Measurements from ENCODE around the gene LYL1.

Gene LYL1

GRCh38 chr19:13071444-13072187 lies 31.0 kb downstream of the LYL1 start:
- no peak for DNase-seq

DNA sequence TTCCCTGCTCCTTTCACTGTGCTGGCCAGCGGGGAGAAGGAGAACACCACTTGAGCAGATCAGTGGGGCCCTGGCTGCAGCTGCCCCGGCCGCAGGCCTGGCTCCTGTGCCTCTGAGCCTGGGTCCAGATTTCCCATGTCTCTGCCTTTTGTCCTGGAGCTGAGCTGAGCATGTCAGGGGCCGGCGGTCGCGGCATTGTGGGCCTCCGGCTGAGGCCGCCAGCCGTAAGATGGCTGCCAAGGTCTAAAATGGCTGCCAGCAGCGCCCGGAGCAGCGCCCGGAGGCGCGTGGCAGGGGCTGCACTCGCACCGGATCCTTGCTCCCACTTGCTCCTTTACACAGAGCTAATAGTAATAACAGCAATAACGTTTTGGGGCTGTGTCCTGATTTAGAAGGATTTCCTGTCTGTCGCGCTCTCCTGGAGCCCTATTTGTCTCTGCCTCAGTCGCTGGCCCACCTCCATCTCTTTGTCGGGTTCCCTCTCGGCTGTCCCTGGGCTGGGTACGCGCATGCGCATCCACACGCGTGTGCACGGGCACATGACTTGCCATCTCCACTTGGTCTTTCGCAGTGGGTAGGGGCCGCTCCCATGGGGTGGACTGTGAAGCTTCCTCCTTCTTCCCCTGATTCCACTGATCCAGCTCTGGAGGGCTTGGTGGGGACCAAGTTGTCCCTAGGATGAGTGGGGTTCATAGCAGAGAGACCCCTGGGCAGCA lies 32.1 kb downstream of the LYL1 start:
- DNase-seq: no peak

DNA sequence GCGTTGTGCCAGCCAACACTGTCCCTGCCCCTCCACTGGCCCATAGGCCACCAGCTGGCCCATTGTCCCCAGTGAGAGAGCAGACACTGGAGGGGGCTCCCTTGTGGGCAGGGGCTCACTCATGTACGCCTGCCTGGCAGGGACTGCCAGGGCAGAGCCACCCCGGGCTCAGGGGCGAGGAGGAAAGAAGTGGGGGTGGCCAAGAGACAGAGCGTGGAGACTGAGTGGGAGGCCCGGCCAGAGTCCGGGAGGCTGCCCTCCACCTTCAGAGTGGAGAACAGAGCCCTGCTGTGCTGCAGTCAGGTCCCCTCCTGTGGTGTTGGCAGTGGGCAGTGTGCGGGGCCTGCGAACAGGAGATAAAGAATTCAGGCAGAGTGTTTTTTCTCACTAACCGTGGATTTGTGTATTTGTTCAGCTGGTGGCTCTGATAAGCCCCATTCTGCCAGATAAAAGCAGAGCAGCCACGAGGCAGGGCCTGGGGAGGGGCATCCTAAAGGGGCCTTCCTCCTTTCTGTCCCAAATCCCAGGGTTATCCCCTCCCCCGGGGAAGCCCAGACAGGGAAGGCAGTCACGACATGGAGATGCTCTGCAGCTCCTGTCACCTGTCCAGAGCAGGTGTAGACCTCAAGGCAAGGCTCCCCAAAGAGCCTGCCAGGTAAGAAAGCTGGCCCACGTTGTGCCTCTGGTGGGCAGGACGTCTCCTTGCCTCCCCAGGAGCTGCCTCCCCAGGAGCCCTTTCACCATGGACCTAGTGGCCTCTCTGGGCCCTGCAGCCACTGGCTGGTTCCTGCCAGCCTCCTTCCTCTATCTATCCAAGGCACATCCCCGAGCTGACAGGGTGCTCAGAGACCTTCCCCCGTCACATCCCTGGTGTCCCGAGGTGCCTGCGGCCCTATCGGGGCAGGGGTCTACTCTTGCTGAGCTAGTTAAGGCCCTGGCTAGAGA lies 33.0 kb downstream of the LYL1 start:
- no peak for DNase-seq

- DNase-seq: no peak
Measured at GRCh38 chr19:13068085-13068846, 34.4 kb downstream of the LYL1 start.

DNA sequence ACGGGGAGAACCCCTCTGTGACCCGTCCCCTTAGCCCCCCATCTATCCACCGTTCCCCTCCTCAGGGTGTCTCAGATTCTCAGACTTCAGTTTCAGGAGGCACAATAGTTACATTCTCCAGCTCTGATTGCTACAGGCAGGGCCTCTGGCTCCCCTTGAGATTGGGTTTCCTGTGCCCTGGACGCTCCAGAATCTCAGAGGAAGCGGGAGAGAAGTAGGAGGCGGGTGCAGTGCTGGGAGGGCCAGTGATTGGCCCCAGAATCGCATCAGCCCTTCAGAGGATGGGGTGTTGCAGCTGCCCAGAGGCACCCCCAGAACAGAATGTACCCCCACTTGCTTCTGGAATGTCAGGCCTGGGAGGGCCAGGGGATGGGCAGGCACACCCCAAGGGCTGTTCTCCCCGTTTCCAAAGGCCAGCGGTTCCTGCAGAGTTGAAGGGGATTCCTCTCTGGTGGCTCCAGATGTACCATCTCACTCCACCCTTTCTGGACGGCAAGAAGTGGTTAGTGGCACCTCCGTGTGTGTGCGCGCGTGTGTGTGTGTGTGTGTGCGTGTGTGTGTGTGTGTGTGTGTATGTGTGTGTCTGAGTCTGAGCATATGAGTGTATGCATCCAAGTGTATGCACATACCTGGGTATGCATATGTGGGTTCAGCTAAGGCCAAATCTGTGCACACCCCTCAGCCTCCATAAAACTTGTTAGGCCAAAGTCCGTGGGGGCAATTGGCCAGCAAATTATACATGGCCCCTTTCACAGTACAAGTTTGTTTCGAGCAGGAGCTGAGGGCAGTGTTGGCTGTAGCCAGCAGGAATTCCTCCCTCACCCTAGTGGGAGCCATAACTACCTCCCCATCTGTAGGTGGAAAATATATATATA lies 35.5 kb downstream of the LYL1 start:
- DNase-seq: no peak

DNA sequence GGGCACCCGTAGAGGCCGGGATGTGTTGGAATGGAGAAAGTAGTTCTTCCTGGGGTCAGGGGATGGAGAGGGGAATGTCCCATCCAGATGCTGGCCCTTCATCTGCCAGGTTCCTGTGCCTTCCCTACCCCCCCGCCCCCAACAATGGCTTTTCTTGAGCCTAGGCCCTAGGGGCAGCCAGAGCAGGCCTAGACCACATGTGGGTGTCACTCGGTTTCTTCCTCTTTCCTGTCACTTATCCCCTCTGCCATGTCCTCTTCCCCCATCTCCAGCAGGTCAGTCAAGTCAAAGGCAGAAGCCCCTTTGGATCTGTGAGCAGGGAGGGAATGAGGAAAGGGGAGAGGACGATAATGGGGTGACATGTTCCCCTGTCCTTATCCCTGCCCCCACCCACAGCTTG lies 36.4 kb downstream of the LYL1 start:
- no peak for DNase-seq

DNA sequence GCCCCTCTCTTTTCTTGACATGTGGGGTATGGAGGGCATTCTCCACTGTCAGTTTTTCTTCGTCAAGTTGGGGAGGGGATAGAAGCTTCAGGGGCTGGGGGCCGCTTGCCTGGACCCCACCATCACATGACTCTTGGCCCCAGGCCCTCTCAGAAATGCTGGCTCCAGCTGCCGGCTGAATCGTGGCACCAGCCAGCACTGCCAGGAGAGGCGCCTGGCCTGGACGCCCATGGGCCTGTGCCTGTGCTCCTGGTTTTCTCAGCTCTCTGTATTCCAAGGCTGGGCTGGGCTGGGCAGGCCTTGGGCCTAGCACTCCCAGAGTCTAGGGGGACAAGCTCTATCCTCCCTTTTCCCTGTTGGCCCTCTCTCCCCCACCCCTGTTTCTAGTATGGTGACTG lies 38.6 kb downstream of the LYL1 start:
- DNase-seq: no peak

DNA sequence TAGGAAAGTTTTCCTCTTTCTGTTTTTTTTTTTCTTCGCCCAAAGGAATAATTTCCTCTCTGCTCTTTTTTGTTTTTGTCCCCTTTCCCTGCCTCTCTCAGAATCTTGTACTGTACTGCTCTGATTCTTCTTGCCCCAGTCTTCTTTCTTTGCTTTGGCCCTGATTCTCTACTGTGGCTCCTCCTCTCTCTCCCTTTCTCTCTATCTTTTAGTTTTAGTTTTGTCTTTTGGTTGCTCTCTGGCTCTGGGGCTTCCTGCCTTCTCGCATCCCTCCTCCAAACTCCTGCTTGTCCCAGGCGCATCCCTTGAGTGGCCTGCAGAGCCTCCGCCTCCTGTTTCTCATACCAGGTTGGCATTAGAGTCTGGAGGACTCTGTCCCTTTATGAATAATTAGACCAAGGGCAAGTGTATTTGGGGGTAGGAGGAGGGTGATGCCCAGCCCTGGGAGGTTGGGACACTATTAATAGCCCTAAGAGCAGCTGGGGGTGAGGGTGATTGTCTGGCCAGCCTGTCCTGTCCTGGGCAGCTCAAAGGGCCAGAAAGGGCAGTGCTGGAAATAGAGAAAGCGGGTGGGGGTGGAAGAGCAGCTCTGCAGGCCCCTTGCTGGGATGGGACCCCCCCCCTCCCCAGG lies 39.1 kb downstream of the LYL1 start:
- DNase-seq: no peak

- DNase-seq: no peak
Measured at GRCh38 chr19:13062317-13062716, 40.3 kb downstream of the LYL1 start.

DNA sequence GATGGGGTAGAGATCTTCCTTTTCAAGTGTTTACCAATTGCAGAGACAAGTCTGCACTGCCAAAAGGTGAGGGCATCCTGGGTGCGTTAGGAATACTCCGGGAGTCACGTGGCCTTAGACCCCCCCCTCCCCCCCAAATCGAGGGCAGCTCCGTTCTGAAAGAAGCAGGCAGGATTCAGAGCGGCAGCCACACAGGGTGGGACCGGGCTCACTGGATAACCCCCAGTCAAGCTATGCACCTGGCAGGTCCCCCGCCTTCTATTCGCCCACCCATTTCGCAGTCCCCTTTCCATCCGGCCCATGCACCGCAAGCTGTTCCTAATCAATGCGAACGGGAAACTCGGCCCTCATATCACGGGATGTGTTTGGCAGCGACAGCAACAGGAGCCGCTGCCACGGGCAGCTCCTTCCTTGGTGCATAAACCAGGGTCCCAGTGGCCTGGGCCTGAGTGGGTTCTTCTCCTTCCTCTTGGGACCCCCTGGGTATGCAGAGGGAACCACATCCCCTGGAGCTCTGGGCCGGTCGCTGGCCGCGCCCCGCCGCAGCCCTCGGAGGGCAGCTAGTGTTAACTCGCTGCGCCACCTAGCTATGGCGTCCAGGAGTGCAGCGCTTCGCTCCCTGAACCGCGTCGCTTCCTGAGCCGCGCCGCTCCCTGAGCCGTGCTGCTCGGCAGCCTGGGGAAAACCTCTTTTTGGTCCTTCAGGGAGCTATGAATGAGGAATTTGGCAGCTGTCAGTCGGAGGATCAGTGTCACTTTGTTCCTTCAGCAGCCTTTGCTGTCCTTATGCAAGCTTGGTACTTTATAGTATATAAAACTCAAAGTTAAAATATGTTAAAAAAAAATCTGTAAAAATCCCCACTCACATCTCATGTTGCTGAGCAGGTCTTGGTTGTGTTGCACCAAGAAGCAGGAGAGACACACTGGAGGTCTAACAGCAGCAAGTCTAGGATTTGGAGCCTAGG lies 41.4 kb downstream of the LYL1 start:
- peak; percentile 88 for DNase-seq

- no peak for DNase-seq
Measured at GRCh38 chr19:13060233-13060963, 42.3 kb downstream of the LYL1 start.

DNA sequence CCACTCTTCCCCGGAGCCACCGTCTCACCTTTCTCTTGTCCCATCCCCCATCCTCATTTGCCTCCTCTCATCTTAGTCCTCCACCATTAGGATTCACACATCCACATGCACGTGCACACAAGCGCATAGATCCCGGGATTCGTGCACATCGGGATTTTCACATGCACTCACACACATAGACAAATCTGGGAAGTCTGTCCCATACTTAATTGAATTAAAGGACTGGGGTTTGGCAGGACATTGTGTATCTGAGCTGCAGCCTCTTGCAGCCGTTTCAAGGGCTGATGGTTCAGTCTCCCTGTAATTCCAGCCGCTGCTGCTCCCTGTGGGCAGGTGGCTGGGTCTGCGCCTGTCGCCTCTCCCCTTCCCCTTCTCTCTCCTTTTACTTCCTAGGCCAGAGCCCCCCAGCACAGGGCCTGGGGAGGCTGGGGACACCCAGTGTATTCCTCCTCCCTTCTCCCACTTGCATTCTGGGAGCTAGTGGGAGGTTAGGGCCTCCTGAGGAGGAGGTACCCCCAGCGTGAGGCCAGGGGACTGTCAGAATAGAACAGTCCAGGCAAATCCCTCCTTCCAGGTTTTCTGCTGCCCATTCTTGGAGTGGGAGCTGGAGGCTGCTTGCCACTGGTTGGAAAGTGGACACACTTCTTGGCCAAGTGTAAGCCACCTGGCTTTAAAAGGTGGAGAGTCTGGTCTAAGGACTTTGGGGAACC lies 43.6 kb downstream of the LYL1 start:
- no peak for DNase-seq

- no peak for DNase-seq
Measured at GRCh38 chr19:13057744-13058143, 44.9 kb downstream of the LYL1 start.

DNA sequence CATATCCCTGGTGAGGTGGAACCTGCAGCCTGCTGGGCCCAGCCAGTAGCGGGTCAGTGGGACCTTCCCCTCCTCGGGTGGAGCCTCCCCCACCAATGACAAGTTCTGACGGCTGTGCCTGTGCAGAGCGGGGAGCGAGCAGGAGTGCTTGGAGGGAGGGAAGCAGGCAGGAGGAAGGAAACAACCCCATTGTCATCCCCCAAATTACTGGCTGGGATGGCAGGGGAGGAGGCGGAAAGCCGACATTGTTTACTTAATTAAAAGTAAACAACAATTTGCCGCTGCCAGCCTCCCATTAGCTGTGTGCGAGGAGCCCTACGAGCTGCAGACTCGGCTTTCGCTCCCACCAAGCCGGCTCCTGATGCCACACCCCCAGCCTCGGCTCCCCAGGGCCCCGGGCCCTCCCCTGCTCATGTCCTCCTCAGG lies 45.5 kb downstream of the LYL1 start:
- no peak for DNase-seq

DNA sequence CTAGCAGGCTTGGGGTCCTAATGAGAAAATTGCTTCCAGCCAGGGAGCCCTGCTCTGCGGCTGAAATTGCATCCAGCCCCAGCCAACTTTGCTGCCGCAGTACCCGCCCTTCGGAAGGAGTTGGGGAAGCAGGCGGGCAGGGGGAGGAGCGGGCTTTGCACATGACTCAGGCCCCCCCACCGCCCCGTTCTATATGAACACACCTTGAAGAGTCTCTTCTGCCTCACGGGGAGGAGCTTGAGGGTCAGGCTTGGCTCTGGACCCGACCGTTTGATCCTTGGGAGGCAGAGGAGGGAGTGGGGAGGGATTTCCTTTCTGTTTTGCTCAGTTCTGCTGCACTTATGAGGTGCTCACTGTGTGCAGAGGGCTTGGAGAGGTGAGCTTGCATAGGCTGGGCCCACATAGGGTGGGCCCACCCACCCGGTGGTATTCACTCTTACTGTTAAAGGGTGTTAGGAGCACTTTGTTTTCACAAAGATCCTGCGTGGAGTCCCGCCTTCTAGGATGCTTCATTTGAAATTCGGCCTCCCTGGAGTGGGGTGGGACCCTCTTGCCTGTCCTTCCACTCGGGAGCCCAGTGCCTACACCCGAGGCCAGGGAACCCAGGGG lies 46.5 kb downstream of the LYL1 start:
- DNase-seq: peak; percentile 89

GRCh38 chr19:13055213-13056051 lies 47.2 kb downstream of the LYL1 start:
- peak; percentile 92 for DNase-seq

- DNase-seq: peak; percentile 86
Measured at GRCh38 chr19:13054626-13055212, 47.9 kb downstream of the LYL1 start.

All from femur (tissue), 1 donor.